Measurements from ENCODE around the gene DRD4.

Gene DRD4

DNA sequence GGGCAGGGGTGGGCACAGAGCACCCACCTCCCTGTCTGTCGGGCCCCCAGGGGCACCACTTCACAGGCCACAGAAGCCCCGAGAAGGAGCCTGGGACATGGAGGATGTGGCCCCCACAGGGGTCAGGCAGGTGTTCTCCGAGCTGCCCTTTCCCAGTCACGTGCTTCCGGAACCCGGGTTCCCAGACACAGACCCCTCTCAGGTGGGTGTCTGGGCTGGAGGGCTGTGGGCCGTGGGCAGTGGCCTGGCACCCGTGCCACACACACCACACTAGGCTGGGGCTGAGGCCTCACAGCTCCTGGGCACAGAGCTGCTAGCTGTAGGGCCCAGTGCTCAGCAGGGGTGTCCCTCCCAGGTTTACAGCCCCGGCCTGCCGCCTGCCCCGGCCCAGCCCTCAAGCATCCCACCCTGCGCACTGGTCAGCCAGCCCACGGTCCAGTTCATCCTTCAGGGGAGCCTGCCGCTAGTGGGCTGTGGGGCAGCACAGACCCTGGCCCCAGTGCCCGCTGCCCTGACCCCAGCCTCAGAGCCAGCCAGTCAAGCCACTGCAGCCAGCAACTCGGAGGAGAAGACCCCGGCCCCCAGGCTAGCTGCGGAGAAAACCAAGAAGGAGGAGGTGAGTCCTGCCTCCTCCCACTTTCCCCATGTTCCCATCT lies 26.8 kb upstream of the DRD4 start:
- DNase-seq (ENCODE audit: low read depth): no peak

GRCh38 chr11:611001-611996 lies 25.8 kb upstream of the DRD4 start:
- no peak for DNase-seq (ENCODE audit: low read depth)

- no peak for DNase-seq (ENCODE audit: low read depth)
Observed at GRCh38 chr11:612201-612960, 24.7 kb upstream of the DRD4 start.

GRCh38 chr11:612961-613300 lies 24.1 kb upstream of the DRD4 start:
- no peak for DNase-seq (ENCODE audit: low read depth)

- no peak for DNase-seq (ENCODE audit: low read depth)
Observed at GRCh38 chr11:613369-613968, 23.6 kb upstream of the DRD4 start.

DNA sequence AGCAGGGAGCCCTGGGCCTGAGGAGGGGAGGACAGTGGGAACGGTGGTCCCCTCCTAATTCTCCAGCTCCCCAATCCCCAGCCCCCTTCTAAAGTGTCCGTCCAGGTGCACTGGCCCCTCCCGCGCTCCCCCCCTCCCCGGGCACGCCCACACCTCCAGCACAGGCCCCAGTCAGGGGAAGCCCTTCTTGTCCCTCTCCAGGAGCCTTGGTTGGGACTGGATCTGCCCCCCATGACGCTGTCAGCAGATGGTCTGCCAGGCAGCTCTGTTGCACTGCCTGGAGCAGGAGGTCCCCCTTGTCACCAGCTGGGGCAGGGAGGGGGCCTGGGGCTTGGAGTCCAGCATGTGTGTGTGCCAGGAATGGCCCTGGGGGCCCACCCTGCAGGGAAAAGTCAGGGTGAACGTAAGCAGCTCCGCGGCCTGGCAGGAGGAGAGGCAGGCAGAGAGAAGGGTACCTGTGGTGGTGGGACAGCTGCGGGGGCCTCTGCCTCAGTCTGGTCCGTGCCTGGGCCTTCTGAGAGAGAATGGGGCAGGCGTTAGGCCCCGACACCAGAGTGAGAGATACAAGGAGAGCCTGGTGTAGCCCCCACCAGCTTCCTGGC lies 22.9 kb upstream of the DRD4 start:
- no peak for DNase-seq (ENCODE audit: low read depth)

- DNase-seq (ENCODE audit: low read depth): no peak
Observed at GRCh38 chr11:614623-615503, 22.2 kb upstream of the DRD4 start.

GRCh38 chr11:615504-616319 lies 21.4 kb upstream of the DRD4 start, which contains the start of gene IRF7:
TSS of gene IRF7 (minus strand) at chr11:615950. CDS start at chr11:615364, 586 bp downstream.
- peak; percentile 78 for DNase-seq (ENCODE audit: low read depth)

GRCh38 chr11:616320-617198 lies 20.5 kb upstream of the DRD4 start:
- no peak for DNase-seq (ENCODE audit: low read depth)

GRCh38 chr11:617199-617911 lies 19.7 kb upstream of the DRD4 start:
- no peak for DNase-seq (ENCODE audit: low read depth)

- DNase-seq (ENCODE audit: low read depth): no peak
Observed at GRCh38 chr11:617912-618682, 19.0 kb upstream of the DRD4 start.

DNA sequence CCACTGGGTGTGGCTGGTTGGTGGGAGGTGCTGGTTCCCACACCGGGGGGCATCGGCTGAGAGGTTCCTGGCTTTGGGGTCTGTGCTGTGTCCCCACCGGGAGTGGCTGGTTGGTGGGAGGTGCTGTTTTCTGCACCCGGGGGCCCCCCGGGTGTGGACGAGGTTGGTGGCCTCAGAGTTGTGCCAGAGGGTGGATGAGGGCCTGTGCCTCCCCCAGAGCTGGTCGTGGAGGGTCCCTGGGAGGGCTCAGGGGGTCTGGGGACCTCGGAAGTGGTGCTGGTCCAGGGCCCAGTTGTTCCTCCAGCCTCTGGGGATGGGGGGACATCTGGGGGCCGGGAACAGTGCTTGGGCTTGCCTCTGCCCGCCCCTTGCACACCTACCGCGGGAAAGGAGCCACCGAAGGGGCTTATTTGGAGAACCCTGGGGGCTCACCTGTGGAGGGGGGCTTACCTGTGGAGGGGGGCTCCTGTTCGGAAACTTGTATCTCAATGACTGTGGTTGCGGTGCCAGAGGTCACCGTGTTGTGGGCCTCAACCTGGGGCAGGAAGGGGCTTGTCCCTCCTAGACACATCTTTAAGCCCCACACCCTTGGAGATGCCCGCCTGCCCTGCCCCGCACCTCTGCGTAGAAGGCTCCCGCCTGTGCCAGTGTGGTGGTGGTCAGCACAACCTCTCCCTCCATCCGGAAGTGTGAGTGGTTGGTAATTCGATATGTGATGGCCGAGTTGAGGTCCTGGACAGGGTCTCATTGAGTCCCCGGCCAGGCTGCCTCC lies 18.0 kb upstream of the DRD4 start:
- no peak for DNase-seq (ENCODE audit: low read depth)

GRCh38 chr11:619628-620050 lies 17.4 kb upstream of the DRD4 start:
- DNase-seq (ENCODE audit: low read depth): no peak

- DNase-seq (ENCODE audit: low read depth): no peak
Observed at GRCh38 chr11:620201-620600, 16.9 kb upstream of the DRD4 start.

DNA sequence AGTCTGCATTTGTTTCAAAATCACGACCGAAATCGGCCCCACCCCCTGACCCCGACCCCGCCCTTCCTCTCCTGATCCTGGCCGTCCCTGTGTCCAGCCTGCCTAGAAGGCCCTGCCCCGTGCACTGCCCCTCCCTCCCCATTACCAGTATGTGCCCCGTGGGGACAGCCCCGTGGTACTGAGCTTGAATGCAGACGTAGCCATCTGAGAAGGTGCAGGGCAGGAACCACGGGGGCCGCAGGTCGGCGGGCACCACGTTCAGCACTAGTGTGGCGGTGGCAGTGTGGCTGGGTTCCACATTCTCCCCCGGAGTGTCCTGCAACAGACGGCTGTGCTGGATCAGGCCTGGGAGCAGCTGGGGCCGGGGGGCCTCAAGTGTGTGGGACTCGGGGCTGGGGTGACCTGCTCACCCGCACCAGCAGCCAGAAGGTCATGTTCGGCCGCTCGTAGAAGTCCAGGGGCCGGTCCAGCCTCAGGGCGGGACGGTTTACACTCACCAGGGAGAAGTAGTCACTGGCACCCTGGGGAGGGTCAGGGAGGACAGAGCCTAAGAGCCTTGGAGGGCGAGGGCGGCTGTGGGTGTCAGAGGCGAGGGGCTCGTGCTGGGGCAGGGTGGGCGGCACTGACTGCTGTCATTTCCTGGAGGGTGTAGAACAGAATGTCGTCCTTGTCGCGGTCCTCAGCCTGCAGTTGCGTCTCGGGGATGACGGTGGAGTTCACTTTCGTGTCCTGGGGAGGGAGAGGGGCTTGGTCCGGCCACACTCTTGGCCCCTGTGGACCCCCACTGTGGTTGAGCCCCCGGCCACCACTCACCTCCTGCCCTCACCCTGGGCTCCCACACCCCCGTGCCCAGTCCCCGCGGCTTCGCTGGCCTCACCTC lies 15.9 kb upstream of the DRD4 start:
- no peak for DNase-seq (ENCODE audit: low read depth)

DNA sequence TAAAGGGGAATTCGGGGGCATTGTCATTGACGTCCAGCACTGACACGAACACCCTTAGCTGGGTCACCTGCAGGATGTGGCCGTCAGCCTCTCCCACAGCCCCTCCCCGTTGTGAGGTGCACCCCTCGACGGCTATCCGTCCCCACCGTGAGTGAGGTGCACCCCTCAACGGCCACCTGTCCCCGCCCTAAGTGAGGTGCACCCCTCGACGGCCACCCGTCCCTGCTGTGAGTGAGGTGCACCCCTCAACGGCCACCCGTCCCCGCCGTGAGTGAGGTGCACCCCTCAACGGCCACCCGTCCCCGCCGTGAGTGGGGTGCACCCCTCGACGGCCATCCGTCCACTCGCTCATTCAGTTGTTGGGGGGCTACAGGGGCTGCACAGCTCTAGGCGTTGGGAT lies 15.2 kb upstream of the DRD4 start:
- no peak for DNase-seq (ENCODE audit: low read depth)
